WERI-Rb-1 (cell line): ENCODE data around the gene PIK3R2.
A peak's percentile ranks its signal among the peaks of the same experiment; 100 is the strongest.

Experiments used
- DNase-seq: peaks from one replicate; pipeline ENCODE4 v3.0.0-alpha.2; 2020
- H3K27ac ChIP-seq: fragments of 250-450 bp; sonication (Bioruptor Pico); 2 replicates; pipeline ENCODE4 v1.5.1; 2020; ENCODE audit warnings: mild to moderate bottlenecking, moderate library complexity
- H3K27me3 ChIP-seq: fragments of 250-450 bp; sonication (Bioruptor Pico); 2 replicates; pipeline ENCODE4 v1.5.1; 2021; ENCODE audit warnings: mild to moderate bottlenecking, low read depth, moderate library complexity; ENCODE audit not compliant: insufficient read depth, severe bottlenecking
- H3K36me3 ChIP-seq: fragments of 250-450 bp; sonication (Bioruptor Pico); 2 replicates; pipeline ENCODE4 v1.5.1; 2020; ENCODE audit warnings: mild to moderate bottlenecking, moderate library complexity
- H3K4me3 ChIP-seq: 2 replicates; pipeline ENCODE4 v1.5.1; 2011; ENCODE audit warnings: low read depth, mild to moderate bottlenecking, control low read depth, low read length
- H3K9me3 ChIP-seq: fragments of 250-450 bp; sonication (Bioruptor Pico); 2 replicates; pipeline ENCODE4 v1.5.1; 2021; ENCODE audit warnings: mild to moderate bottlenecking, moderate library complexity; ENCODE audit not compliant: severe bottlenecking
- CTCF ChIP-seq: IDR thresholded peaks from 2 replicates; pipeline ENCODE4 v1.5.1; 2011; ENCODE audit warnings: low read depth, mild to moderate bottlenecking, control low read depth, inconsistent platforms, low read length

The PIK3R2 gene

GRCh38 chr19:18117364-18117691 is 35.6 kb upstream of the PIK3R2 start:
- Histone ChIP-seq H3K36me3 (peaks cover 10% of the 10 kb centered on the region), H3K27me3 (no peaks in the 10 kb centered on the region), H3K9me3 (no peaks in the 10 kb centered on the region), H3K27ac (peak overlapping the region; percentile 21), H3K4me3 (peak overlapping the region; percentile 11)
- no peak for DNase-seq
- no peak for TF ChIP-seq CTCF

GRCh38 chr19:18117692-18118378 is 35.1 kb upstream of the PIK3R2 start:
- peak; percentile 23; the same call in 1 of the 2 replicates for TF ChIP-seq CTCF
- peaks cover 12% of the 10 kb centered on the region for H3K36me3 ChIP-seq
- H3K4me3 ChIP-seq: peak overlapping the region; percentile 58
- H3K27me3 ChIP-seq: no peaks in the 10 kb centered on the region
- H3K27ac ChIP-seq: peak overlapping the region; percentile 83
- peak; percentile 89 for DNase-seq
- H3K9me3 ChIP-seq: no peaks in the 10 kb centered on the region

GRCh38 chr19:18118420-18119012 is 34.4 kb upstream of the PIK3R2 start:
- H3K27me3 ChIP-seq: no peaks in the 10 kb centered on the region
- peaks cover 18% of the 10 kb centered on the region for H3K36me3 ChIP-seq
- no peaks in the 10 kb centered on the region for H3K9me3 ChIP-seq
- H3K27ac ChIP-seq: peak overlapping the region; percentile 83
- no peak for DNase-seq
- peak overlapping the region; percentile 58 for H3K4me3 ChIP-seq
- TF ChIP-seq CTCF: no peak

GRCh38 chr19:18119013-18119716 is 33.8 kb upstream of the PIK3R2 start:
- Histone ChIP-seq H3K9me3 (no peaks in the 10 kb centered on the region), H3K27ac (no peak overlapping the region), H3K27me3 (no peaks in the 10 kb centered on the region), H3K36me3 (peaks cover 21% of the 10 kb centered on the region), H3K4me3 (no peak overlapping the region)
- no peak for TF ChIP-seq CTCF
- DNase-seq: no peak

GRCh38 chr19:18119717-18120105 is 33.3 kb upstream of the PIK3R2 start:
- no peak for DNase-seq
- Histone ChIP-seq H3K27ac (no peak overlapping the region), H3K27me3 (no peaks in the 10 kb centered on the region), H3K36me3 (peaks cover 26% of the 10 kb centered on the region), H3K4me3 (no peak overlapping the region), H3K9me3 (no peaks in the 10 kb centered on the region)
- TF ChIP-seq CTCF: no peak
